Measurements from ENCODE around the gene ATP7B.
"Not testable (repeated sequence)": the region's sequence is repeated elsewhere in the genome, so short reads cannot be mapped to it uniquely, and the experiment has no call there.

ATP7B gene

DNA sequence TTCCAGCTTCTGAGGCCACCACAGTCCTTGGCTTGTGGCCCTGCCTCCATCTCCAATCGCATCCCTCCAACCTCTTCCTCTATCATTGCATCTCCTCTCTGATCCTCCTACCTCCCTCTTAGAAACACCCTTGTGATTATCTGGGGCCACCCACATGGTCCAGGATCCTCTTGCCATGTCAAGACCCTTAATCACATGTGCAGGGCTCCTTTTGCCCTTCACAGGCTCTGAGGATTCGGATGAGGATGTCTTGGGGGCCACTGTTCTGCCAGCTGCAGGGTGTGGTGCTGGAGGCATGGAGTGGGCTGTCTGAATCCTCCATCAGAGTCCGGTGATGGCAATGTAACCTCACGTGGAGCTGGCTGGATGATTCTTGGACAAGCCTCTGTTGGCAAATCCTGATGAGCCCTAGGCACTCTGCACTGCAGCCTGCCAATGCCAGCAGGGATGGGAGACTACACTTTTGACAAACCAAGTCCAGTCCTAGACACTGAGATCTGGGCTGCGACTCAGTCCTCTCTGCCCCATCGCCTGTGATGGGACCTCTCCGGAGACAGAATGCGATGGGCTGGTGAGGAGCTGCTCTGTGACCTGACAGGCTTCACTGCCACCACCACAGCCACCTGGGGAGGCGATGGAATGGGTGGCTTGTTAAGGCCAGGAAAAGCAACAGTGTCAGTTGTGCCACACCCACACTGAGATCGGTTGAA, 88.3 kb downstream of the ATP7B start:
- no peak for DNase-seq (ENCODE audit: low read depth)

GRCh38 chr13:51921790-51922740, 89.2 kb downstream of the ATP7B start:
- no peak for DNase-seq (ENCODE audit: low read depth)

DNA sequence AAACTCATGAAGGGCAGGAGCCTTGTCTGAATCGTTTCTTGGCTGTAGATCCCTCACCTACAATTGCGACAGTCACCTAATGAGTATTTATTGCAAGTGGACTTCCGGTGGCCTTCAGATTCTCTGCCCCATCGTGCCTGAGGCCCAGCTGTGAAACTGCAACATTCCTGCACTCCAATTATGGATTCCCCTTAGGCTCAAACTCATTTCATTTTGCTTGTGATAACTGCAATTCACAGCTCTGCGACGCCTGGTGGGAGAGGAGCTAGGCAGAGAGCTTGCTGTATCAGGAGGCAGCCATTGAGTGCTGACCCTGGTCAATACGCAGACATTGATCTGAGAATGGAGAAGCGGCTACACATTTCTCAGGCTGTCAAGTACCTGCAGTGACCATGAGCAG, 90.5 kb downstream of the ATP7B start:
- DNase-seq (ENCODE audit: low read depth), result no peak

DNA sequence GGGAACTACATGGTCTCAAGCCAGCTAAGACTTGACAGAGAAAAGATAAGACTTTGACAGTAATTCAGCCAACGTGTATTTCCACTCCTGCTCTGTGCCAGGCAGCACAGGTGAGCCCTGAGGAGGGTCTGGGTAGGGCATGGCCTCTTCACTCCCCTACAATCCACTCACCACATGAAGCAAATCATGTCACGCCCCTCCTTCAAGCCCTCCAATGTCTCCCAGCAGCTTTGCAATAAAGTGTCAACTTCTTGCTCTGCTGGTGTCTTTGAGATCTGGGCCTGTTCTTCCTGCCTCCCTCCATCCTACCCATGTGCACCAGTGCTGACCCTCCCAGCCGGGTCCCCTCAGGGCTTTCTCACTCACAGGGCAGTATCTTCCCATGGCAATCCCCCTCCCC, 91.0 kb downstream of the ATP7B start:
- no peak for DNase-seq (ENCODE audit: low read depth)

DNA sequence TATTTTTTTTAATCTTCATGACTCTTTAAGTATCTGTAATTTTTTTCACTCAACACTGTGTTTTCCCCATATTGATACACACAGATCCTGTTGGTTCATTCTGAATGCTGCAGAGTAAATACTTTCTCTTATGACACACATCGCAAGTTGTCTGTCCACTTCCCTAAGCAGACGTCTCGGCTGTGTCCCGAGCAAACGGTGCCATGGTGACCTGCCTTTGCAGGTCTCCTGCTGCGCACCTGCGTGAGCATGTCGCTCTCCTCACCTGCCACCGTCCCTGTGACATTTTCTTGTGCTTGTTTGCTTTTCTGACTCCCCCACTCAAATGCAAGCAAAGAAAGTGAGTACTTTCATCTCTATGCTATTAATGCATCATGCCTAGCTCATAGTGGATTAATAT, 91.7 kb downstream of the ATP7B start:
- DNase-seq (ENCODE audit: low read depth), result no peak

GRCh38 chr13:51916962-51917361, 94.3 kb downstream of the ATP7B start:
- DNase-seq (ENCODE audit: low read depth), result no peak

DNA sequence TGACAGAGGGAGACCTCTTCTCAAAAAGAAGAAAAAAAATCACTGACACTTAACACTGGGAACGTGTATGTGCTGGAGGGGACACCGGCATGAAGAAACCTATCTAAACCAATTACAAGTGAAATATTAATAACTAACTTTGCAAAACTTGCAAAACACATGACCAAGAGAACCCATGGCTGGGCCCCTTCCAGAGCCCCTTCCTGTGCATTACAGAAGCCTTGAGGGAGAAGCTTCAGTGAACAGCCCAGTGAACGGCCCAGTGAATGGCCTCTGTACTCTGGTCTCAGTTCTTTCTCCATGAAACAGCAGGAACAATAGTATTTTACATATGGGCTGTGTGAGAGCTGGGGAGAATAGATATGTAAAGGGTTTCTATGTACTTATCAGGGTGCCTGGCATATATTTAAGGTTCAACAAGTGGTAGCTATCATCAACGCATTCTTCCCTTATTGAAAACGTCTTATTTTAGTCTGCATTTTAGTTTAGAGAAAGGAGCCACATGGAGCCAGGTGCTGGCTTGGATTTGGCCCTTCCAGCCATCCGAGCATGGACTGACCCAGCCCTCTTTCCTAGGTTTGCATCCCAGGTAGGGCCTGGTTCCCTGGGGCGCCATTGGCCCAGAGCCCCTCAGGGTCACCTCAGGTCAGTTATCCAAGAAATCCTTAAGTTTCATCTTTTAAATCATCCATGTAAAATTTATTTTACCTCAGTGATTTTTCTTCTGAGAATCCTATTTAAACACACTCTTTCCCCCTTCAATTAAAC, 95.0 kb downstream of the ATP7B start:
- DNase-seq (ENCODE audit: low read depth), result no peak

- no peak for DNase-seq (ENCODE audit: low read depth)
Observed at GRCh38 chr13:51914137-51914493, 97.1 kb downstream of the ATP7B start.

GRCh38 chr13:51913421-51914136, 97.7 kb downstream of the ATP7B start:
- DNase-seq (ENCODE audit: low read depth), result no peak

DNA sequence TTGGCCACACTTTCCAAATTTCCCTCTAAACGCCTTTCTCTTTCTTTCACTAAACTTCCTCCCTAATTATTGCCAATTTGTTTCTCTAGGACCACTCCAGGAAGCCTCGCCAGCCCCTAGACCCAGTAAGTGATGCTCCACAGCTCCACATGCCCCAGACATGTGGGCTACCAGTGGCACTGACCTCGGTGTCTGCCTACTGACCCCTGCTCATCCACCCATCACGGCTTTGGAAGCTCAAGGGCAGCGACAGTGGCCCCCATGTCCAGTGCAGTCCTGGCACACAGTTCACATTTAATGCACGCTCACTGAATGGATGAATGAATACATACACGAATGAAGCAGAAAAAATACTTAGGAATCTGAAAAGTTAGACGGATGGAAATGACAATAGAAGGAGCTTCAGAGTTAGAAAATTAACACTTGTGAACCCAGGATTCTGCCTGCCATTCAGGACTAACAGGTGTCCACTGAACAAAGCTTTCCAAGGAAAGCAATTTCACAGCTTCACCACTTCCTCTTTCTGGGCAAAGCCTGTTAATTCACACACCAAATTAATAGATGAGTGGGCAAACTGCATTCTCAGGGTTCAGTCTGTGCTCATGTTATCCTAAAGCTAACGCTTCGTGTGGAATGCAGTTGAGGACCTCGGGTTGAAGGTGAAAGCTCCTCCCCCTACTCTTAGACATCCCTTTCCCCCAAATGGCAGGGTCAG, 98.6 kb downstream of the ATP7B start:
- no peak for DNase-seq (ENCODE audit: low read depth)

DNA sequence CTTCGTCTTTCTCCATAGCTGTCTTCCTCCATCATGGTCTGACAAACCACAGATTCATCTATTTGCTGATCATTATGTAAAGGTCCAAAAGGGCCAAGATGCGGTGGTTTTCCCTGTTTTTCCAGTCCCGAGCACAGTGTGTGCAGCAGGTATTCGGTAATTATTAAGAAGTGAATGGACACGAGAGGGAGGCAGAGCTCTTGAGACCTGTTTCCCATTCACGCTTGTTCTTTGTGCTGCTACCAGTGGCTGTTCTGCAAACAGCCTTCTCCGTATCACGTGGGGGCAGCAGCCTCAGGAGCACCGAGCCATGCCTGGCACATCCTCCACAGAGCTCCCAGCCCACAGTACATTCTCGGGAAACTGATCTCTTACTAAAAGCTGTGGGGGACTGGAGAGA, 99.2 kb downstream of the ATP7B start:
- DNase-seq (ENCODE audit: low read depth), result no peak

- no peak for DNase-seq (ENCODE audit: low read depth)
Observed at GRCh38 chr13:51910508-51910907, 100.7 kb downstream of the ATP7B start.

DNA sequence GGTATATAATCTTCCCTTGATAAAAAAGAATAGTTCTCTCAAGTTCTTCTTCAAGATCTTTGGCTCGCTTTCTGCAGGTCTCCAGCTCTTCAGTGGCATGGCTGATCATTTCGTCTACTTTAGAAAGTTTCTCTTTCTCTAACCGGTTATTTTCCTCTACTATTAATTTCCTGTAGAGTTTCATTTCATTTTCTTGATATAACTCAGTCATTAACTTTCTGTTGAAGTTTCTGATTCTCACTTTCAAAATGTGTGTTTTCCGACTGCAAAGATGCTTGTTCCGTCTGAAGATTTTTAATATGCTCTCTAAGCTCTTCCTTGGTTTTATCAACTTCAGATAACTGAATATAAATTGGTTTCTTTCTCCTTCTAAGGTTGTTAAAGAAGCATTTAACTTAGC, 102.0 kb downstream of the ATP7B start:
- DNase-seq (ENCODE audit: low read depth), result not testable (repeated sequence)

GRCh38 chr13:51907040-51907732, 104.1 kb downstream of the ATP7B start:
- DNase-seq (ENCODE audit: low read depth), result no peak

DNA sequence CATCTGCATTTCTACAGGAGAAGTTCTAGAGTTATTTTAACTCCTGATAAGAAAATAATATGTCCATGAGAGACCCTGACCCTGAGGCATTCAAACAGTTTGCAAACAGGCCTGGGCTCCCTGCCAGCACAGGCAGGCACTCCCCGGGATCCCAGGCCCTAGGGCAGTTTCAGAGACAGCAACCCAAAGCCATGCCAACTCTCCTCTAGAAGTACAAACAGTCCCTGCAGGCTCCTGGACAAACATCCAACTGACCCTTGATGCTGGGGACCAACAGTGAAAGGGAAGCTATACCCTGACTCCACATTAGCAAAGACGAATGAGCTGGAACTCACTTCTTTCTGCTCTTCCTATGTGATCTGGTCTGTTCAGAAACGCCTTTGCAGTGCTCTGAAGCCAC, 104.7 kb downstream of the ATP7B start:
- no peak for DNase-seq (ENCODE audit: low read depth)

DNA sequence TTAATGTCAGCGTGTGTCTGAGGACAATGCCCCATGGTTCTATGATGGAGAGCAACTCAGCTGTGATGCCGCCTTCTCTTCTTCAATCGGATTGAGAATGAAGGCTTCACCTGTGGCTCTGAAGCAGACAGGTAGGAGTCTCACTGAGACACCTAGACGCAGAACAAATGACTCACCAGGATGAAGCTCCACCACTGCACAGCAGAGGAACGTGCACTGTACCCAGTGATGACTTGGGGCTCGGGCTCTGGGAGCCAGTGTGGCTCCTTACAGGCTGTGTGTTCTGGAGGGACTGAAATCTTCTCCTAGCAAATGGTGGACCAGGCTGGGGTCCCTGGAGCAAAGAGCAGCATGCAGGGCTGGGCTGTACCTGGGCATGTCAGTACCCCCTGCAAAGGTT, 105.5 kb downstream of the ATP7B start:
- no peak for DNase-seq (ENCODE audit: low read depth)

DNA sequence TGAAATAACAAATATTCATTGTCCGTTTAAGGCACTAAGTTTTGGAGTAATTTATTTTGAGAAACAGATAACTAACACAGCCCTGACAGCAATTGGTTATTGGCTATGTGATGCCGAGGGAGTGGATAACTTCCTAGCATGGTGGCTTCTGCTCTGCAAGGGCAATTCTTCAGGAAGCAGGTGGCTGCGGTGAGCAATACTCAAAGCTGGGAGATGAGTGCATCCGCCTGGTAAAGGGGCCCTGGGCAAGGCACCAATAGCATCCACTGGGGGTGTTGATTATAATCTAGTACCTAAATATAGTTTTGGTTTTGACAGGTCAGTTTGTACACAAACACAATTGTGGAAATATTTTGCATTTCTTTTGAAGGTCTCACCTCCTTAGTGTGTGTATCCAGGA, 108.5 kb downstream of the ATP7B start:
- no peak for DNase-seq (ENCODE audit: low read depth)

- no peak for DNase-seq (ENCODE audit: low read depth)
Observed at GRCh38 chr13:51900471-51900870, 110.8 kb downstream of the ATP7B start.

- peak; percentile 4 for DNase-seq (ENCODE audit: low read depth)
Observed at GRCh38 chr13:51895906-51896888, 115.1 kb downstream of the ATP7B start.

Data from HS-27A (cell line).